Measurements from ENCODE around the gene ST7.

The ST7 gene

DNA sequence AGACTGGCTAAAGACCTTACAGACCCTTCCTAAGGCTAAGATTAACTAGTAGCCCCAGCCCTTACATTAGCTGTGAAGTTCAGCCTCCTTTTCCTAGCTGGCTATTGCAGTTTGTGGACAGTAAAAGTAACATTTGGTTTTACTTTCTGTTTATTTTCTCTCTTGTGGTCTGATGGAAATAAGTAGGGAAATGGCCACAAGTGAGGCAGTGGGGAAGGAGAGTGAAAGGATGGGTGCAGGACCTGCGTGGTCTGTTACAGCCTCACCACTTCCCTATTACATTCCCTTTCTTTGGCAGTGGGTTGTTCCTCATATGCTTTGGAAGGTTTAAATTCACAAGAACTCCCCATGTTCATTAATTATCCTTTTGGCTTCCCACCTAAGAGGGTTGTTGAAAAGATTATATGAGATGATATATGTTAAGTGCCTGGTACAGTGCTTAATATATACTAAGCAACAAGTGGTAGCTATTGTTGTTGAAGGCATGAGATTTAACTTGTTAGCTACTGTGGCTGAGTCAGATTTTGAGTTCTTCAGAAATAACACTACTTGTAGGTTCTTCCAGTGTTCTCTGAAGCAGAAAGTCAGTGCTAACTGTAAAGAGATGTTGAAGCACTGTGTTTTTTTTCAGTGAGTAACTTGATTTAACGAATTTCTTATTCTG, 181.7 kb downstream of the ST7 start:
- no peak for DNase-seq

DNA sequence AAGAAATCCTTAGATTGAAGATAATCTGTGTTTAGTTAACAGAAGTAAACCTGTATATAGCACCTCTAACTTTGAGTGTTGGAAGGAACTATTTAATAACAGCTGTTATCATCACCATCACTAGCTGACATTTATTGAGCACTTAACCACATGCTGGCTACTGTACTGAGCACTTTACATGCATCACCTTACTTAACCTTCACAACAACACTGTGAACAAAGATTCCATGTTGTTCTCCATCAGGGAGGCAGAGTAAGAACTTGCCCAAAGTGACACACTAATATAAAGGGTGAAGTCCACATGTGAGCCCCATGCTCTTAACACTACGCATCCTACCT, 182.2 kb downstream of the ST7 start:
- no peak for DNase-seq

DNA sequence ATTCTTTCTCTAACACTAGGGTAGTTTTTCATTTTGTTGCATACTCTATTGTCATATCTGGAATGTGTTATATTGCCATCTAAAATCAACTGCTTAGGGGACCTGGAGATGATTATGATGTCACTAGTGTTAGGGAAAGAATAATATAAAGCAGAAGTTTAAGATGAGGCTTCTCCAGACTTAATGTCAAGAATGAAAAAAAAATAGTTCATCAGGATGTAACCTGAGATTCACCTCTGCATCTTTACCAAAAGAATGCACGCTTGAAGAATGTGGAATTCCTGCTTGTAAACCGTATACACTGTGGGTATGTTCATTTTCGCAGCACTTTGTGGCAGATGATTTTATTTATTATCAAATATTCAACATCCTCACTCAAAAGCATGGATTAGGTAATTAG, 184.6 kb downstream of the ST7 start:
- no peak for DNase-seq

DNA sequence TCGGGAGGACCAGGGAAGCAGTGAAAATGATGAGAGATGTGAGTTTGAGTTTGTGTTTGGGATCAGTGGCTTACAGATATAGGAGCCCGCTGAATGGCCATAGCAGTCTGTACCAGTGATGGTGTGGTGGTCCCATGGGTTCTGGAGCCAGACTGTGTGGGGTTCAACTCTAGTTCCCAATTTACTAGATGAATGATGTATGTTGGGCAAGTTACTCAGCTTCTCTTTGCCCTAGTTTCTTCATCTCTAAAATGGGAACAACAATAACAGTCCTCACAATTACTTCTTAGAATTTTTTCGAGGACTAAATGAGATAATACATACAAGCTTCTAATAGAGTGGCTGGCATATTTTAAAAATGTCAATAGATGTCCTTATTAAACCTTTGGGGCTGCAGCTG, 185.2 kb downstream of the ST7 start:
- no peak for DNase-seq

DNA sequence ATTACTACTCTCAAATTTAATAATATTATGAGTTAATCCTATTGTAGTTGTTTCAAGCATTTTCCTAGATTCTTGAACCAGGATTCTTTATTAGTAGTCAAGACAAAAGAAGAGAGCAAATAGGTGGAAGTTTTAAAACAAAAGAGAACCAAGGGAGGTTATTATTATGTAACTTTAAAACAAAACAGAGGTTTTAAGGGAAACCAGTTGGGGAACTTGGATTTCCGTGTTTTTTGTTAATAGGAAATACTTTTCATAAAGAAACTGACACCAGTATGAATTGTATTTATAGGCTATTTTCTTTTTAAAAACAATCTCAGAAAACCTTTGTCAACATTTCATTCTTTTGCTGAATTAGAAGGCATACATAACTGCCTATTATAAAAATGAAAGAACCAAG, 185.7 kb downstream of the ST7 start:
- DNase-seq, result no peak

DNA sequence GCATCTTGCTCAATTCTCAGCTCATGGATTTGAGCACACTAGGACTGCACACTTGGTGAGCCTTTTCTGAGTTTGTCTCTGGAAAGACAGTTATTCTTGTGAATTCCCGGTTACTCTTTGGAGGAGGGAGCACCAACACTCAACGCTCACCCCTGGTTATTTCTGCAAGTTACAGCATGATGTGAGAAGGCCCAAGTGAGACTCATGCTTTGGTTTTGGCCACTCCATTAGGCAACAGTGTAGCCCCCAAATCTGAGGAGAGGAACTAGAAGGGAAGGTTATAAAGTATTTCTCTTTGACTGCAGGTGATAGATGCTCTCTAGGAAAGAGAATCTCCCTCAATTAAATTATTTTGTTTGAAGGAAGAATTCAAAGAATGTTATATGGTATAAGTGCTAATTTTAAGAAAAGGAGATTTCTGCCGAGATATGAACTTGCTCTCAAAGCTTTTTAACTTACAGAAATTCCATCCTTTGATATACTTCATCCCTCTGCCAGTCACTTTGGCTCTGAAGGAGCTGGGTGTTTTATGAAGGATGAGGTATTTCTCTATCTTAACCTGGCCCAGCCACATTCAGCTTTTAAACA, 186.2 kb downstream of the ST7 start:
- DNase-seq, result no peak

DNA sequence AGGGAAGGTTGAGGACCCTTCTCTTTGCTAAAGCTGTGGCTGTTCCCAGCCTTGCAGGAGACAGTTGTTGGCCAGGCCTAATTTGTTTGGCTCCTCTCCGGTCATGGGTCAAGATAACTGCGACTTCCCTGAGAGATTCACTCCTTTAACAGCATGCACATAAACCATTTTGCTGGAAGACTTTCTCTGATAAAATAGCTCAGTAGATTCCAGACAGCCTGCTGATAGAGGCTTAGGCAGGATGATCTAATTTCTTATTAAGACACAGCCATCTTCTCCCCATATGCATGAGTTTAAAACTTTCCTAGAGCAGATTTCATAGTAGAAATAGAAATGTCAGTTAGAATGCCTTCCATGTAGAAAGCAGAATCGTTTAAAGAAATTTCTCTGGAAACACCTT, 187.6 kb downstream of the ST7 start:
- no peak for DNase-seq

DNA sequence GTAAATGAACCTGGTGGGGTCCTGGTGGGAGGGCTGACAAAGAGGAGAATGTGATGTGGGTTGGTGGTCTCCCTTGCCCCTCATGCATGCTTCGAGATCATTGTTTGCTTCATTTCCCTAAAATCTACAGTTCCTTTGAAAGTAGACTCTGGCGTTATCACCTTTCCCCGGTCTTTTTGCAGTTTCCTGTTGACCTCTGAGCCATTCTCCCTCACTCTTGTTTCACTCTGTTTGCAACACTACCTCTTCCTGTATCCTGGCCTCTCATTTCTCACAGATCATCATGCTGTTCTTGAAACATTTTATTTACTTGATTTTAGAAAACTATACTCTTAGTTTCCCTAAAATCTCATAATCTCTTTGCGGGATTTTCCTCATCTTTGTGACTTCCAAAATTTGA, 189.8 kb downstream of the ST7 start:
- DNase-seq, result no peak

DNA sequence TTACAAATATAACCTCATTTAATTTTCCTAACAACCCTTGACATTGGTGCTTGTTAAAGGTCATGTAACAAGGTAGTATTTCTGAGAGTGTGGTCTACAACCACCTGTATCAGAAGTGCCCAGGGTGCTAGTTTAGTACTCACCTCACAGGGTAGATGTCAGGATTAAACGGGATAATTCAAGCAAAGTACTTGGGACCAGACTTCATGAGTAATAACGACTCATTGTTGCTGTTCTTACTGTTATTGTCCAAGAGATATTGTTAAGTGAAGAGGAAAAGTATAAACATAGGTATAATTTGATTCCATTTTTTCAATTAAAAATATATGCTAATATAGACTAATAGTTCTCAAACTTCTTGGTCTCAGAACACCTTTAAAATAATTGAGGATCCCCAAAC, 190.3 kb downstream of the ST7 start:
- no peak for DNase-seq

DNA sequence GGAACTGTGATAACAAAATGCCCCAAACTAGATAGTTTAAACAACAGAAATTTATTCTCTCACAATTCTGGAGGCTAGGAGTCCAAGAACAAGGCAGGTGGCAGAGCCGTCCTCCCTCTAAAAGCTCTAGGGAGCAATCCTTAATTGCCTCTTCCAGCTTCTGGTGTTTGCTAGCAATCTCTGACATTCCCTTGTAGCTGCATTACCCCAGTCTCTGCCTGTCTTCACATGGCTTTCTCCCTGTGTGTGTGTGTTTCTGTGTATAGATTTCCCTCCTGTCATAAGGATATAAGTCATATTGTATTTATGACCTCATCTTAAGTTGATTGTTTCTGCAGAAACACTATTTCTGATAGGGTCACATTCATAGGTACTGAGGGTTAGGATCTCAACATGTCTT, 192.0 kb downstream of the ST7 start:
- DNase-seq, result no peak

DNA sequence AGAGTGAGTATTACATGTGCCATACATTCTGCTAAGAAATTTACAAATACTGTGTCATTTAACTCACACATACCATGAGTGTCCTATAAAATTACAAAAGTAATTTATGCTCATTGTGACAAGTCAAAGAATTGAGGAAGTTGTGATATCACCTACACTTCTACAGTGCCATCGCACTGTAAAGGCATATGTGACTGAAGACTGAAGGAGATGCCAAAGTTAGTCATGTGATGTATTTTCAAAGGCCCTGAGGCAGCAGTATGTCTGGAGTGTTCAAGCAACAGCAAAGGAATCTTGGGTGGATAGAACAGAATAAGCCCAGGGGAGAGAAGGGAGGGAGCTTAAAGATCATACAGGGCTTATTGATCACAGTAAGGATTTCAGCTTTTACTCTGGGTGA, 192.8 kb downstream of the ST7 start:
- peak; percentile 17 for DNase-seq

DNA sequence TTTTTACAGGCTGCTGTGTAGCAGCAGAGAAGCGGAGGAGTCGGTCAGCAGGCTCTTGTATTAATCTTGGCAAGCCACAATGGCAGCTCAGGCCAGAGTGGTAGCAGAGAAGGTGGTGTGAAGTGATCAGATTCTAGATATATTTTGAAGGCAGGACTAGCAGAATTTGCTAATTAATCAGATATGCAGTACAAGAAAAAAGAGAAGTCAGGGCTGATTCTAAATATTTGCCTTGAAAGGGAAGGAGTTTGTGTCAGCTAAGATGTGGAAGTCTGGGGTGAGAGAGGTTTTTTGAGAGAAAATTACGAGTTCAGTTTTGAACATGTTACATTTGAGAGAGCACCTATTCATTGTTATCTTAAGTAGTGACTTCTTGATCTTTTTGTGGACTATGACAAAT, 193.2 kb downstream of the ST7 start:
- peak; percentile 29 for DNase-seq

DNA sequence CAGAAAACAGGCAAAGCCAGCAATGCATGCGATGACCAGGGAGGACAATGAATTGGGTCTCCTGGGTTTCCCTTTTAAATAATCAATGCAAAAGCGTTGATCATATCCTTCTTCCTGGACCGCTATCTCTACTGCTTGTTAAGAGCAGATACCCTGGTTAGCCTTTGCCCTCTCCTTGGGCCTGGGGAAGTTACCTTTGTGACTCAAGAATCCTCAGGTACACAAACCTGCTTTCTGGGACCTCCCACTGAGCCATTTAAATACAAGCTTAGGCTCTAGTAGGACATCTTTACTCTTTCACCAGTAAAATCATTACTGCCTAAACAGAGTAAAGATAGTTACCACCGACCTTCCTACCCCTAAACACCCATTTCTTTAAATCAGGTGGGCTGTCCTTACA, 195.7 kb downstream of the ST7 start:
- DNase-seq, result no peak

DNA sequence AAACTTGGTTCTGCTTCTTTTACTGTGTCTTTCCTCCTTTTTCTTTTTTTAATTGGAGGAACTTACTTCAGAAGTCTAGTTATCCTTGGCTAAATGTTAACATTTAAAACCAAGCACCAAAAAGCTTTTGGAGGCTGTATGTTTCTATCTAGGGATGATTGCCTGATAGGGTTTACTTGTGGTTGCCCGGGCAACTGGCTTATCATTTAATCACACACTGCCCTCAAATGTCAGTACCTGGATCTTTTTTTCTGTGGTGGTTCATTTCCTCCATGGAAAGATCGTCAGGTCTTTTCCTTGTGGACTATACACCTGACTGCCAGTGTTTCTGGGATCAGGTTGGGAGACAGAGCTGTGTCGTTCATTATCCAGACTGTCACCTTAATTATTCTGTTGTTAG, 196.4 kb downstream of the ST7 start:
- no peak for DNase-seq

DNA sequence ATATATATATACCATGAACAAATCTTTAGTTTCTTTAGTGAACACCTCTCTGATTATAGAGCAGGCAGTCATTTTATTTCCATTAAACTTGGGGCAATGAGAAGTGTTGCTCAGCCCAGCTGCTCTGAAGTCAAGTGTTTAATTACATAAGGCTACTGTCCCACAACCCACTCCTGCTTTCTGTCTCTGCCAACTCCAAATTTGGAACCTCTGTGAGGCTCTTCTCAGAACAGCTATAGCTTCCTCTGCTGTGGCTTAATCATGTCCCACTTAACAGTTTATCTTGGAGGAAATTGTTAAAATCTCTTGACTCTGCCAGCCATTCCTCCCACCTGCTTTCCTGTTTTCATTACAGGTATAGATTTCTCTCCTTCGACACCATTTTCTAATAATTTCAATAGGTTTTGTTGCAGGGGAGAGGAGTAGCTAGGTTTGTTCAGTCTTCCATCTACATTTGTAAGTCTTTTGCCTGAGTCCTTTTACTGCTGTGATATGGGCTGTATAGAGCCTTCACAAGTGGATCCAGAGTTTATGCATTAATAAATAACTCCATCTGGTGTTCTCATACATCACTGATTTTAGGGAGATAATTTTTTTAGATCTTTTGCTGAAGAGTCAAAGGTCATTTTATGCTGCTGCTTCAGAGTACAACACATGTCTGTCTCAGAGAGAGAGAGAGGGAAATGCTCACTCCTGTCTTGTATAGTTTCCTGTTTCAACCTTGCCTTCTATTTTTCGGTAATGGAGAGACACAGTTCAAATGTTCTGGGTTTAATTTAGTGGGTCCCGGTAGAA, 199.1 kb downstream of the ST7 start:
- DNase-seq, result no peak

DNA sequence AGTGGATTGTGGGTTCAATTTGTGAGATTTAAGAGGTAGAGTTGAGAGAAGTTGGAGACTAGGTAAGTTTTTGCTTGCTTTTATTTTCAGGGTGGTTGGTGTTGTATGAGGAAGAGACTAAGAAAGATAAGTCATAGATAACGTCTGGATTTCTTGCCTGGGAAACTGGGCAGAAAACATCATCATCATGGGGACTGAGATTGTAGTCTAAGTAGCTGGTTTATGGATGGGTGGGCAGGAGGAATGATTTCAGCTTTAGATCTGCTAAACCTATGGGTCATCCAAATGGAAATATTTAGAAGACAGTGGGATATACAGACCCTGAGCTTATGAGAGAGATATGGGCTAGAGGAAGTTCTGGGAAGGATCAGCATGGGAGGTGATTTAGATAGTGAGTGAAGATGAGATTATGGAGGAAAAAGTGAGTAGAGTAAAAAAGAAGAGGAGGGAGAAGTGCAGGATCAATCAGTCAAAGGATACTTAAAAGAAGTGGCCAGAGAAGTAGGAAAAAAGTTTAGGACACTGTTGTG, 199.8 kb downstream of the ST7 start:
- DNase-seq, result no peak

DNA sequence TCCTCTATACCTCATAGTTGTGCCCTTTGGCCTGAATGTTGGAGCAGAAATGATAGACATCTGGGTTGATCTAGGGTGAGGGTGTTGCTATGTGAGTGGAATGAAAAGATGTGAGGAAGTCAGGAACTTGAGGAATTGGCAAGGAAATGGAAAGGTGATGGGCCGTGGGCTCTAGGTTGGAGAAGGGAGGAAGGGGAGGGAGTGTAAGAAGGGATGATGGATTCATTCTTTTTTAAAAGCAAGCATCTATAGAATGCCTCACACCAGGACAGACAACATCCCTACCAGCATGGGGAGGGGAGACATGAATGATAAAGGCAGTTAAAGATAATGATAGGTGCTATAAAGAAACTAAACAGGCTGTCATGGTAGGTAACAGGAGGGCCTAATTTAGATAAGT, 201.4 kb downstream of the ST7 start:
- DNase-seq, result no peak

DNA sequence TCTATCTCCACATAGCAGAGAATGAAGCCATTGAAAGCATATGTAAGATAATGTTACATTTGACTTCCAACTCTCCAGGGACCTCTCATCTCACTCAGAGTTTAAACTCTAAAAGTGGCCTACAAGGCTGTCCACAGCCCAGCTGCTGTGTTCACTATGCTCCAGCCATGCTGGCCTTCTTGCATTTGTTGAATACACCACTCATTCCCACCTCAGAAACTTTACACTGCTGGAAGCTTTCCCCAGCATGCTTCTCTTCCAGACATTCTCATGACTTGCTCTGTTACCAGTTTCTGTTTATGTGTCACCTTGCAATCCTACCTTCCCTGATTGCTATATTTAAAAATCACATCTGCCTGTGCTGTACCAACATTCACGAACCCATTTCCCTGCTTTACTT, 202.4 kb downstream of the ST7 start:
- no peak for DNase-seq

DNA sequence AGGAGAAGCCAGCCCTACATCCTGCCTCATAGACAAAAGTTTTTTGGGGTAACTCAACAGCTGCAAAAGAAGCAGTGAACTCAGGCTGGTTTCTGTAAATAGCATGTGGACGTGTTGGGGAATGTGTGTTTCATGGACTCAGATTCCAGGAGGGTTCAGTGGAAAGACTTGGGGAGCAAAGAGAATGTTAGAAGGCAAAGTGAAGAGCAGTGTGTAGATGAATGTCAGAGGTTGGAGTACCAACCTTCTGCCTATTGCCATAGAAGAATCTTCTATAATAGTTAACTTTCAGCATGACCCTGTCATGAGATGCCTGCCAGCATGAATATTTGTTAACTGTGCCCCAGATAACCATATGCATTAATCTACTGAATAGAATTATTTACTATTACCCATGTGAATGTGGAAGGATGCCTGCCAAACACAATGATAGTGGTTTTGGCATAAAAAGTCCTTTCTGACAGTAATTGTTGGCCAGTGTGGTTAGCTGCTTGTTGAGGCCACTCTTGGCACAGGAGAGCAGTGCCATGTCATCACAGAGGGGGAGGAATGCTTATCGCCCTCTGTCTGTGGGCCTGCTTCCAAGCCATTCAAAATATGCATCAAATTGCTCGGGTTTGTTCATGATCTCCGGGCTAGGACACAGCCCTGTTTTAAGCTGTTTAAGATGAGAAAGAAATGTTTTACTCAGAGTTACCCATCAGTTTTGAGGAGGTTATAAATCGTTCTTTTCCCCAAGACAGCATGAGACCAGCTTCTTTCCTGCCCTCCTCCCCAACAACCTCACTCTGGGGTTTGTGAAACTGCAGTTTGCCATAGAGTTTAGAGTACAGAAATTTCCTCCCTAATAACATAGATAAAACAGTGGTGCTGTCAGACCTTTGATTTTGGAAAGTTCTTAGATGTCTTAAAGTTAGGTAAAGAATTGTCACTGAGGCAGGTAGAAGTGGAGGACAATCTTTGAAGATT, 204.2 kb downstream of the ST7 start:
- peak; percentile 96 for DNase-seq

DNA sequence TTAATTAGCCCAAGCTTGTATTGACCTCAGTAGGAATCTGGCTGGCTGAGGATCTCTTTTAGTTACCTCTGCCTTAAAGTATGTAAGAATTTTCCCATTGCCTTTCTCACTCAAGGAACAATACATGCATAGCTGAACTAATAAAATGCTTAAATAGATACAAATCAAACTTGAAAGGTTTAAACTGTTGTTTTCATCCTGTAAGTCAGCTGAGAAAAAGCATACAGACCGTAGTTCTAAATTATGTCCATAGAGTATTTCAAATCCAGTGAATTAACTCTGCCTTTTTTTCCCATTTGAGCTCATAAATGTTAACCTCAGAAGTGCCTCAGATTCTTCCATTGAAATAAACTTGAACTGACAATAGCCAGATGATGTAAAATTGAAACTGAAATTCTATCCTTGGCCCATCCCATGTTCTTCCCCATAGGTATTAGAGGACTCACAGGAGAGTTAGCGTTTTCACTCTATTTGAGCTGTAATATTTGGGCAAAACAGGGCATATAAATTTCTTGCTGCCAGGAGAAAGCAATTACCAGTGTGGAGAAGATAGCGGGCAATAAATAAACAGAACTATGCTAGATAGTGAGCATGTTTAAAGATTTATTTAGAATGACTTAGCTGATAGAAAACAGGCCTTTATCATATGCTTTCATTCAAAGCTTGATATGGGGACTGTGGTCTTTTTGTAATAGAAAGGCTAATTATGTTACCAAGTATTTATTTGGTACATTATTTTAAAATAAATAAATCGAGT, 205.8 kb downstream of the ST7 start:
- no peak for DNase-seq

DNA sequence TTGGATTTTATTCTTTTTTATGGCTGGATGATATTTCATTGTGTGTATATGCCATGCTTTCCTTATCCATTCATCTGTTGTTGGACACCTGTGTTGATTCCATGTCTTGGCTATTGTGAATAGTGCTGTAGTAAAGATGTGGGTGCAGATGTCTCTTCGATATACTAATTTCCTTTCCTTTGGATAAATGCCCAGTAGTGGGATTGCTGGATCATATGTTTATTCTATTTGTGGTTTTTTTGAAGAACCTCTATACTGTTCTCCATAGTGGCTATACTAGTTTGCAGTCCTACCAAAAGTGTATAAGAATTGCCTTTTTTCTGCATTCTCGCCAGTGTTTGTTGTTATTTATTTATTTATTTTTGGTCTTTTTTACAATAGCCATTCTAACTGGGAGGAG, 209.8 kb downstream of the ST7 start:
- no peak for DNase-seq

DNA sequence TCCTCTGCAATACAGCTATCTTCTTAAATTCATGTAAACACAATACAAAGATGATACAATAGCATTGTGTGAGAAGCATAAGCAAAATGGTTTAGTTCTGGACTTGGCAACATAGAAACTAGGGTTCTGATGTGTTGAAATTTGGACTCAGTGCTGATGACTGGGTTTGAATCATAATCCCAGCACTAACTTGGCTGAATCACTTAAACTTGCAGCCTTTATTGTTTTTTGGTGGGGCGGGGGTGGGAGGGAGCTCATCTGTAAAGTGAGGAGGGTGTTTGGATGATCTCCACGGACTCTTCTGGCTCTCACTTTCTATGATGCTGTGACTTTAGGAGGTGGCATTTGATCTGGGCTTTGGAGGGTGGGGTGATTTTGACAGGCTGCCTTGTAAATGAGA, 211.3 kb downstream of the ST7 start:
- DNase-seq, result no peak
